Ovary (tissue), 3 donors: ENCODE results near the gene RNASE11.

ENCODE experiments used
- CTCF ChIP-seq, 3 donors: fragments of 450-650 bp in 2 of 3; fragments of 200-600 bp in 1 of 3; IDR thresholded peaks; one replicate each; pipeline versions ENCODE4 v1.5.1 to v1.8.0; 2016 to 2022; ENCODE audit warnings: antibody characterized with exemption in 3 of 3, mild to moderate bottlenecking in 1 of 3
- EP300 ChIP-seq: sonication (generic); formaldehyde crosslinking; IDR thresholded peaks from one replicate; pipeline ENCODE4 v1.6.1; 2017; ENCODE audit warnings: antibody characterized with exemption
- POLR2A ChIP-seq: fragments of 450-650 bp; IDR thresholded peaks from one replicate; pipeline ENCODE4 v1.6.1; 2017; ENCODE audit warnings: antibody characterized with exemption, mild to moderate bottlenecking, moderate library complexity
- donor health status: DM: no; HTN: no; CAD: no.

GRCh38 chr14:20620798-20621478 is 33.1 kb upstream of the RNASE11 start:
- TF ChIP-seq CTCF (IDR thresholded peaks at IDR 0.05) (no peak), EP300 (no peak), POLR2A (no peak)
